Renal cortex interstitium (tissue), 11 donors: Measurements from ENCODE around the gene PLCXD1. TPM values are rescaled to one million over a fixed set of nuclear protein-coding genes. Genes with fewer than 3 reads are reported as not detected.
"Not testable (repeated sequence)": the region's sequence is repeated elsewhere in the genome, so short reads cannot be mapped to it uniquely, and the experiment has no call there.

Experiments used
- DNase-seq, 11 donors: peaks; one replicate each; pipeline ENCODE4 v3.0.0-alpha.2; 2013; ENCODE audit warnings: low read depth in 9 of 11, low spot score in 4 of 11; ENCODE audit errors: extremely low read depth in 1 of 11
- polyA plus RNA-seq, 3 donors: library from polyadenylated mRNA; unstranded; fragments of 120-200 nt; gene quantifications; one replicate each; pipeline ENCODE4 v1.2.1, GENCODE V29; 2013; ENCODE audit not compliant: insufficient read length in 3 of 3

The PLCXD1 gene
- polyA plus RNA-seq, 3 donors: 21.5 to 41.0 (median 25.1) TPM

DNA sequence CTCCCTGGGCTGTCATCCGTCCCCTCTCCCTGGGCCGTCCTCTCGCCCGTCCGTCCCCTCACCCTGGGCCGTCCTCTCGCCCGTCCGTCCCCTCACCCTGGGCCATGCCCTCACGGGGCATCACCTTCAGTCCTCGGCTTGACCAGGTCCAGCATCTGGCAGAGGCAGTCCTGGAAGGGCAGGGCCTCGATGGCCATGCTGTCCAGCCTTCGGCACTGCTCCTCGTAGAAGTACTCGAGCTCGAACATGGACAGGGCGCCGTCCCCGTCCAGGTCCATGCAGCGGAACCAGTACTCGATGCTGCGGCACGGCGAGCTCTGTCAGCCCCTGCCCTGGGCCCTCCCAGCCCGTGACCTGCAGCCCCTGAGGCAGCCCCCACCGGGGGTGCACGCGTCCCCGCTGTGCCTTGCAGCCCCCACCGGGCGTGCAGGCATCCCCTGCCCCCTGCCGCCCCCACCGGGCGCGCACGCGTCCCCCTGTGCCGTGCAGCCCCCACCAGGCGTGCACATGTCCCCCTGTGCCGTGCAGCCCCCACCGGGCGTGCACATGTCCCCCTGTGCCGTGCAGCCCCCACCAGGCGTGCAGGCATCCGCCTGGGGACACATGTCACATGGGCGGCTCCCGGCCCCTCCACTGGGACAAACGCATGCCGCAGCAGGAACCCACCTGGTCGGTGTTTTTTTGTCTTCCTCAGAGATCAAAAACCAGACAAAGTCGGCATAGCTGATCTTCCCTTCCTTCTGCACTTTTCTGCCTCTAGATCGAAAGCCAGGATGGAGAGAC lies 59.7 kb downstream of the PLCXD1 start:
- no peak for DNase-seq

DNA sequence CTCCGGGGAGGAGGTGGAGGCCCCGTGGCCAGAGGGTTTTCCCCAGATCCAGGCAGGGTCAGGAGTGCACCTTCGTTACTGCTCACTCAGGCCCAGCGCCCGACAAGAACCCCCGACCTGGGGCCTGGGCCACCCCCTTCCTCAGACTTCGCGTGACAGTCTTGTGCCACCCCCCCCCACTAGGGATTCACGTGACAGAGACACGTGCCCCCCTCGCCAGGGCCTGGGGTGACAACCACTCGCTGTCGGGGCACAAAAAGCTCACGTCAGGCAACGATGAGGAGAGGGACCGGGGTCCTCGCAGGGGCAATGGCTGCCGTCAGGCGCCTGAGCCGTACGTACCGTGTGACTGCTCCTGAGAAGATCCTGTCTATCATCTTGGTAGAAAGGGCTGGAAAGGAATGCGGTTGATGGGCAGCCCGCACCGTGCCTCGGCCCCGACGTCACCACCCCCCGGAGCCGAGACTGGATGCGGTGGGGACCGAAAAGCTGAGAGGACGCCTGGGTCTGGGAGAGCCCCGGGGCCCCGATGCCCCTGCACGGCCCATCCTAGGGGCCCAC lies 60.4 kb downstream of the PLCXD1 start:
- no peak for DNase-seq

DNA sequence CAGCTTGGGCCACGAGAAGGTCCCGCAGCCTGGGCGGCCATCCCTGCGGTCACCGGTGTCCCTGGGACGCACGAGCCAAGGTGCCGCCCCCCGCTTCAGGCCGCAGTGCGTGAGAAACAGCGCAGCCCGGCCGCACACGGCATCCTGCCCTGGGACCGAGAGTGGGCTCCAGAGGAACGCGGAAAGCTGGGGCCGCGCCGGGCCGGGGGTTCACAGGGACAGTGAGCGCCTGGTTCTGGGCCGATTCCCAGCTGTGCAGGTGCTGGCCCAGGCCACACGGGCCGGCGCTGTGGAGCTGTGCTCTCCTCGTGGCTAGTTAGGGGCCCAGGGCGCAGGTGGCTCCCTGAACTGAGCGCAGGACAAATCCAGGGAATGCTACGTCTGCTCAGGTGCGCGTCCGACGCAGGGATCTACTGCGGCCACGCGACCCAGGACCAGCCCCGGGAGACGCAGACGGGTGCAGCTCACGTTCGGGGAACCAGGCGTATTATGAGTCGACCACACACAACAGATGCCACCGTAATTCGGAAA lies 63.3 kb downstream of the PLCXD1 start:
- DNase-seq: no peak

DNA sequence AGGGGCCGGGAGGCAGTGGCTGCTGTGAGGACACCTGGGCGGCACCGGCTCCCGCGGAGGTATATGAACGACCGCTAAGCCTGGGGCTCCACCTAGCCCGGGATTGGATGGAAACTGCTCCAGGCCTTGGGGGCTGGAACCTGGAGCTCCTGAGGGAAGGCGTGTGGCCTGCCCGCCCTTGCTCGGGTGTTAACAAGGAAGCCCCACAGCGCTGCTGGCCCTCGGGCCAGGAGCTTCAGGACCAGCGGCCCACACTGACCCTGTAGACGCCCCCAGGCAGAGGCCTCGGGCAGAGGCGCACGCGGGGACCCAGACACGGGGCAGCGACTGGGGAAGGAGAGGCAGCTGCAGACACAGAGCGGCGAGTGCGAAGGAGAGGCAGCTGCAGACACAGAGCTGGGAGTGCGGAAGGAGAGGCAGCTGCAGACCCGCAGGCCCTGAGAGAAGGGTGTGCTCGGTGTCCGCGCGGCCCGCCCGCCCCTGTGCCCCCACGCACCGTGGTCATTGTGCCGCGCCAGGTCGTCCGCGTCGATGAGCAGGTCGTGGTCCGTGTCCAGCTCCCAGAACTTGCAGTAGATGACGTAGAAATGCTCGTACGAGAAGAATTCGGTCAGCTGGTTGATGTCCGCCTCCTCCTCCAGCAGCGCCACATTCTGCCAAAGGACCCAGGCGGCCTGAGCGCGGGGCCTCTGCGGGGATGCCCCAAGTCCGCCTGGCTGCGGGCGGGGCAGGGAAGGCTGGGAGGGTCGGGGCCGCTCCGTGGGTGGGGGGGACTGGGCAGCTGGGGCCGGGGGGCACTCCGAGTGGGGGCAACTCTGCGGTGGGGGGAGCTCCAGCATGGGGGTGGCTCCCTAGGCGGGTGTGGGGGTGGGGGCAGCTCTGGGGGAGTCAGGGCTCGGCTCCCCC lies 64.1 kb downstream of the PLCXD1 start:
- DNase-seq: no peak

DNA sequence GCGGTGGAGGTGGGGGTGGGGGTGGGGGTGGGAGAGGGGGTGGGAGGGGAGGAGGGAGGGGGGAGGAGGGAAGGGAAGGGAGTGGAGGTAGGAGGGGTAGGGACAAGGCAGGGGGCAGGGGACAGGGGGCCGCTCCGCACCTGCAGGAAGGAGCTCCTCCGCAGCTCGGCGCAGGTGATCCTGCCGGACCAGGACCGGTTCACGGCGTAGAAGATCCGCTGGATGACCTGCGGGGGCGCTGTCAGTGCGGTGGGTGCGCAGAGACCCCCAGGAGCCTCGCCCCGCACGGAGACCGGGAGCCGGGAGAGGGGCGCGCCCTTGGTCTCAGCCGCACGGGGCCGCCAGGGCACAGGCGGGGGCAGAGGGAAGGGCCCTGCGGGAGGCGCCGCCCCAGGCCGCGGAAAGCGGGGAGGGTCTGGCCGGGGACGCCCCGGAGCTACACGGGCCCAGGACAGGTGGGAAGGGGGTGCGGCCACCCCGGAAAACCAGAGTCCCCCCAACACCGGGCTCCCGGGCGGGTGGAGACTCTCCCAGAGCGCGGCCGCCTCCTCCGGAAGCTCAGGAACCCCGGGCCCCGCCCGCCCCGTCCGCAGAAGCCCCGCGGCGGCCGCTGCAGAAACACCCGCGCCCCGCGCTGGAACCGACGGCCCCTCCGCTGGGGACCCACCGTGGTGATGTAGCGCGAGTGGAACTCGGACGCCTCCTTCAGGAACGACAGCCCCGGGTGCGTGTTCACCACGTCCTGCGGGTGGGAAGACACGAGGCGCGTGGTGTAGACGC lies 65.0 kb downstream of the PLCXD1 start:
- no peak for DNase-seq

DNA sequence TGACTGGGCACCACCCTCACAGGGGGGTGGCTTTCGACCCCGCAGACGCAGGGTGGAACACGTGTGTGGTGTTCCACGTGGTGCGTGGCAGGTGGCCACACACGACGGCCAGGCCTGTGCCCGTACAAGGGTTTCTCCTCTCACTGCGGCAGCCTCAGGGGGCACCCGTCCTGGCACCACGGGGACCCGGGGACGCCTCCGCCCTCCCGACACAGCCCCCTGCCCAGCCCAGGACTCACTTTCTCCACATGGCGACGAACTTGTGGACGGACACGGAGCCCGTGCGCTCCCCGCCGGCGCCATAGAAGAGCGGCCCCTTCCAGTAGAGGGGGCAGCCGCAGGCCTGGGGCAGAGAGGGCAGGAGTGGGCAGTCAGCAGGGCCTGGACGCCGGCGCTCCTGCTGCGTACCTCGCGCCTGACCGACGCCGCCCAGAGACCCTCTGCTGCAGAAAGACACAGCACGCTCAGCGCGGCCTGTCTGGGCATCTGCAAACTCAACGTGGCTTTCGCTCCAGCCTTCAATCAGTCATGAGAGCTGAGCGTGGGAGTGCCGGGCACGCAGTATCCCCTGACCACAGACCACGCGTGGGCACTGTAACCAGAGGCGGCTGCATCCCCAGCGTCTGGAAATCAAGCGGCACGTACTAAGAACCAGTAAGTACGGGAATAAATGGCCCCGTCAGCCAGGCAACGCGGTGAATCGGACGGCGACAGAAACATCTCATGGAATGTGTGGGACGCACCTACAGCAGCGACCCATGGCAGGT lies 66.4 kb downstream of the PLCXD1 start:
- no peak for DNase-seq

DNA sequence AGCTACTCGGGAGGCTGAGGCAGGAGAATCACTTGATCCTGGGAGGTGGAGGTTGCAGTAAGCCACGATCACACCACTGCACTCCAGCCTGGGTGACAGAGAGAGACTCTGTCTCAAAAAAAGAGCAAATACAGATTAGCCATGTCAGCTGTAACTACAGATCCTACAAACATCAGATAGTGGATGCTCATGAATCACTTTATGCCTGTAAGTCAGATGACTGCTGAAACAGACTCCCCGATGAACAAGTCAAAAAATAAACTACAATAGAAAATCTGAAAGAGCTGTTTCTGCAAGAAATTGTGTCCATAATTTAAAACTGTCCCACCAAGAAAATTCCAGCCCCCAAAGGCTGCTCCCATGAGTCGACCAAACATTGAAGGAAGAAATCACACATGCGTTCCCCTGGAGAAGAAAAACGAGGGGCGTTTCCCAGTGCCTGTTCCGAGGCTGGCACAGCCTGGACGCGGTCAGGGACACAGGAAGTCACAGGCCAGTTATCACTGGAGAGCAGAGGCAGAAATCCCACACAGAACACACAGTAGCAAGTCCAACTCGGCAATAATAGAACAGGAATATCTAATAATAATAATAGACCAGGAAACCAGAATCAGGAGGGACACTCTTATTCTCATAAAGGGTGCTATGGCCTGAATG lies 67.4 kb downstream of the PLCXD1 start:
- no peak for DNase-seq

DNA sequence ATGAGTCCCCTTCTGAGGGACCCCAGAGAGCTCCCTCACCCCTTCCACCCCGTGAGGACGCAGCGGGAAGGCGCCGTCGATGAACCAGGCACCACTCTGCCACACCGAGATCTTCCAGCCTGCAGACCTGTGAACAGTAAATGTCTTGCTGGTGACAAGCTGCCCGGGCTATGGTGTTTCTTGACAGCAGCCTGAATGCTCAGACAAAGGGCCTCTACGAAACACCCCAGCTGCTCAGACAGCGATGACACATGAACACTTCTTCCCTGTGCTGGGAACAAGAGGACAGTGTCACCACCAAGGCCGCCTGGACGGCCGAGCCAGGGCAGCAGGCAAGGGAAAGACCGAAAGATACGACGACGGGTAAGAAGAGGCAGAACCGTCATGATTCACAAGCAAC lies 68.0 kb downstream of the PLCXD1 start:
- DNase-seq: no peak

DNA sequence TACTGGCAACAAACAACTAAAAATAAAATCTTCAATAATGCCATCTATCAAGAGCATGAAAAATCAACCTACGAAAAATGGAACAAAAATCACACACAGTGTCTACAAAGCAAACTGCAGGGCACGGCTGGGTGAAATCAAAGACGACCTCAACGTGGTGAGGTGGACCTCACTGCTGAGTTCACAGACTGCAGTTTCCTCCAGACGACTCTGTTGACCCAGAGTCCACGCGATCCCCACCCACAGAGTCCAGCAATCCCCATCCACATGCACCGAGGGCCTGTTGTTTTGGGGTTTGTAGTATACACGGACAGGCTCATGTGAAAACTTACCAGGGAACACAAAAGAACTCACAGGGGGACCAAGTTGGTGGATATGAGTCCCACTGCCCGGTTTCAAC lies 68.5 kb downstream of the PLCXD1 start:
- DNase-seq: no peak

DNA sequence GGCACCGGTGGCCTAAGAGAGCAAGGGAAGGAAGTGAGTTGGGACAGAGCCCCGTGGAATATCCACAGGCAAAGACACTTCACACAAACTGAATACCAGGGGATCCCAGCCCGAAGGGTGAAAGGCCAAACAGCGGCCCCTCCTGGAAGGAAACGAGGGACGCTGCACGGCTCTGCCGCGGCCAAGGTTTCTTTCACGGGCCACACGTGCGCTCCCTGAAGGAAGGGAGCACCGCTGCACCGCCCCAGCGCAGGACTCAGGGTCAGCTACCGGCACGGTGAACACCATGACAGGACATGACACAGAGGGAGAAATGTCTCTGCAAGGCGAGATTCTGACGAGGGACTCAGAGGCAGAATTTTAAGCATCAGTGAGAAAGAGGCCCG lies 69.0 kb downstream of the PLCXD1 start:
- no peak for DNase-seq

DNA sequence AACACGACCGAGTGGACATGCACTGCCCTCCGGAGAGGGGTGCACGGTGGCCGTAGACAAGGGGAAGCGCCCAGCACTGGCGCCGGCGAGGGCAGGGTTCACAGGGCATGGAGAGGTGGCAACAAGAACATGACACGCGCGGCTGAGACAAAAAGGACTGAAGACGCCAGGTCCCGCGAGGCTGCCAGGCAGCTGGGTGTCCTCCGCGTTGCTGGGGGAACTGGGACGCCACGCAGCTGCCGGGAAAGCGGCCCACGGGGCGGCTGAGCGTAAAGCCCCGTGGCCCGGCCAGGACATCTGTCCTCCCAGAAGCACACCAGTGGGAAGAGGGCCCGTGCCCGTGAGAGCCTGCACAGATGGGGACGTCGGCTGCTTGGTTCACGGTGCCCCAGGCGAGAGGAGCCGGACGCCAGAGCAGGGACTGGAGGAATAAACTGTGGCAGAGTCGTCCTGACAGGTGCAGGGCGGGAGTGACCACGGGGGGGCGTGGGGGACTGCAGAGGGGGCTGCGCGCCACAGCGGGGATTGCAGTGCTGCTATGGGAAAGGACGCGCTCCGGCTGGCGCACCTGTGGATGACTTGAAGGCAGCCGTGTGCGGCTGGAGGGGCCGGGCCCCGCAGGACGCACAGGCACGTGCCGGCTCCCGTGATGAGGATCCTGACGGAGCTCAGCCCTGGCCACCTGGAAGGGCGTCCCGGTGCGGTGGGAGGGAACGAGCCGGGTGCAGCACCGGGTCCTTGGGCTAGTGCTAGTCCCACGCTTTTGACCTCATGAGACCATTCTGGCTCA lies 69.5 kb downstream of the PLCXD1 start:
- DNase-seq: no peak

DNA sequence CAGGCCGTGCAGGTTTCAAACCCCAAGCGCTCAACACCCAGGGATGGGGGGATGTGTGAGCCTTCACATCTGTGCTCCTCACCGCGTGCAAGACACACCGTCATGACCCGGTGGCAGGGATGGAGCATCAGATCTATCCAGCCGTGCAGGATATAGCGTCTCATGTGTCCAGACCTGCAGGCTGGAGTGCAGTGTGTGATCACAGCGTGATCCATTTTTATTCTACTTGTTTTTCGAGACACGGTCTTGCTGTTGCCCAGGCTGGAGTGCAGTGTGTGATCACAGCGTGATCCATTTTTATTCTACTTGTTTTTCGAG lies 70.1 kb downstream of the PLCXD1 start:
- DNase-seq: not testable (repeated sequence)

DNA sequence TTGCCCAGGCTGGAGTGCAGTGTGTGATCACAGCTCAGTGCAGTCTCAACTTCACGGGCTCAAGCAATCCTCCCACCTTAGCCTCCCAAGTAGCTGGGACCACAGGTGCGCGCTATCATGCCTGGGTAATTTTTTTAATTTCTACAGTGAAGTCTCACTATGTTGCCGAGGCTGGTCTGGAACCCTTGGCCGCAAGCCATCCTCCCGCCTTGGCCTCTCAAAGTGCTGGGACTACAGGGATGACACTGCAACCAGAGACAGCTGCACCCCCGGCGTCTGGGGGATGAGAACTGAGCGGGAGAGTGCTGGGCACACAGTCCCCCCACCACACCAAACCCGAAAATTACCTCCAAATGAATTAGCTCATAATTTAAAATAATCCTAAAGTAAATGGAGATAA lies 70.6 kb downstream of the PLCXD1 start:
- DNase-seq: no peak

DNA sequence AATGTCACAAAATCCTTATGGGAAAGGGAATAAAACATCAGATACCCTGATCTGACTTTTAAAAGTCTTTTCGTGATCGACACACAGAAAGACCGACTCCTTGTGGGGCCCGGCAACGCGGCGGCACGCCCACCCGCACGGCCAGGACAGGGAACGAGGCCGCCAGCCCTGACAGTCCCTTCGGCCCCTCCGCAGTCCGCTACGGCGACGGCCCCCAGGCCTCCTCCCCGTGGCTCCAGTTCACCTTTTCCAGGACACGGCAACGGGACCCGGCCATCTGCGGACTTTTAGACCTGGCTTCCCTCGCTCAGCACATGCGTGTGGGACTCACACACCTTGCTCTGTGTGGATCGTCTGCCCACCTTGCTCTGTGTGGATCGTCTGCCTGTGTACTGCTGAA lies 71.0 kb downstream of the PLCXD1 start:
- DNase-seq: no peak

DNA sequence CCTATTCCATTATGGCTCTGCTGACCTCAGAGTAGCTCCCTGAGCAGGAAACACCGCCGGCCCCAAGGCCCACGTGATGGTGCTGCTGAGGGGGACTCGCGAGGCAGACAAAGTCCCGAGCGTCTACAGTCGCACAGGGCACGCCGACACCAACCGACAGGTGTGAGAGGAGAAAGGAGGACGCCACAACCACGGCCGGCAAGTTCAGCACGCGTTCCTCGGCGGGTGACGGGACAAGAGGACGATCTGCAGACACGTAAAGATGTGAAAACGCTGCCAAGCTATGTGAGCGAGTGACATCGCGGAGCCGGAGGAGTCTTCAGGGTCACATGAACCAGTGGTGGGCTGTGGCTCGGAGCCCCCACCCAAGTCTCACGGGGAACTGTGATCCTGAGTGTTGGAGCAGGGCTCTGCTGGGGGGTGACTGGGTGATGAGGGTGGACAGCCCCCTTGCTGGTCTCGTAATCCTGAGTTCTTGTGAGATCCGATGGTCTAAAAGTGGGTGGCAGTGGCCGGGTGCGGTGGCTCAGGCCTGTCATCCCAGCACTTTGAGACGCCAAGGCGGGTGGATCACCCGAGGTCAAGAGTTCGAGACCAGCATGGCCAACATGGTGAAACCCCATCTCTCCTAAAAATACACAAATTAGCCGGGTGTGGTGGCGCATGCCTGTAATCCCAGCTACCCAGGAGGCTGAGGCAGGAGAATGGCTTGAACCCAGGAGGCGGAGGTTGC lies 71.6 kb downstream of the PLCXD1 start:
- DNase-seq: no peak
